ENCODE results near the gene BICC1. TPM values are rescaled to one million over a fixed set of nuclear protein-coding genes. Genes with fewer than 3 reads are reported as not detected.

The BICC1 gene
- total RNA-seq, 1 donor from 2014 or later = 15.2 TPM

- Mint-ChIP-seq H3K4me1 (ENCODE audit: unreplicated experiment) (no peaks in the 10 kb centered on the region), H3K9me3 (no peaks in the 10 kb centered on the region), H3K27me3 (no peaks in the 10 kb centered on the region), H3K27ac (no peak overlapping the region), H3K4me3 (no peak overlapping the region), H3K36me3 (no peaks in the 10 kb centered on the region)
- TF ChIP-seq, protein P1, sequence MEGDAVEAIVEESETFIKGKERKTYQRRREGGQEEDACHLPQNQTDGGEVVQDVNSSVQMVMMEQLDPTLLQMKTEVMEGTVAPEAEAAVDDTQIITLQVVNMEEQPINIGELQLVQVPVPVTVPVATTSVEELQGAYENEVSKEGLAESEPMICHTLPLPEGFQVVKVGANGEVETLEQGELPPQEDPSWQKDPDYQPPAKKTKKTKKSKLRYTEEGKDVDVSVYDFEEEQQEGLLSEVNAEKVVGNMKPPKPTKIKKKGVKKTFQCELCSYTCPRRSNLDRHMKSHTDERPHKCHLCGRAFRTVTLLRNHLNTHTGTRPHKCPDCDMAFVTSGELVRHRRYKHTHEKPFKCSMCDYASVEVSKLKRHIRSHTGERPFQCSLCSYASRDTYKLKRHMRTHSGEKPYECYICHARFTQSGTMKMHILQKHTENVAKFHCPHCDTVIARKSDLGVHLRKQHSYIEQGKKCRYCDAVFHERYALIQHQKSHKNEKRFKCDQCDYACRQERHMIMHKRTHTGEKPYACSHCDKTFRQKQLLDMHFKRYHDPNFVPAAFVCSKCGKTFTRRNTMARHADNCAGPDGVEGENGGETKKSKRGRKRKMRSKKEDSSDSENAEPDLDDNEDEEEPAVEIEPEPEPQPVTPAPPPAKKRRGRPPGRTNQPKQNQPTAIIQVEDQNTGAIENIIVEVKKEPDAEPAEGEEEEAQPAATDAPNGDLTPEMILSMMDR (conservative IDR thresholded peaks at IDR 0.05) = no peak
- DNase-seq (ENCODE audit: extremely low spot score, unreplicated experiment) = no peak
Observed at GRCh38 chr10:58727633-58728032, 215.0 kb downstream of the BICC1 start.

GRCh38 chr10:58731276-58731675, 218.6 kb downstream of the BICC1 start:
- TF ChIP-seq, protein P1 (conservative IDR thresholded peaks at IDR 0.05) = no peak
- H3K27ac Mint-ChIP-seq = no peak overlapping the region
- no peaks in the 10 kb centered on the region for H3K36me3 Mint-ChIP-seq
- H3K9me3 Mint-ChIP-seq = no peaks in the 10 kb centered on the region
- no peak overlapping the region for H3K4me3 Mint-ChIP-seq
- no peak for DNase-seq (ENCODE audit: extremely low spot score, unreplicated experiment)
- H3K27me3 Mint-ChIP-seq = no peaks in the 10 kb centered on the region
- H3K4me1 Mint-ChIP-seq (ENCODE audit: unreplicated experiment) = peaks cover 7% of the 10 kb centered on the region

- H3K4me1 Mint-ChIP-seq (ENCODE audit: unreplicated experiment) = peaks cover 7% of the 10 kb centered on the region
Observed at GRCh38 chr10:58733436-58733835, 220.8 kb downstream of the BICC1 start.

DNA sequence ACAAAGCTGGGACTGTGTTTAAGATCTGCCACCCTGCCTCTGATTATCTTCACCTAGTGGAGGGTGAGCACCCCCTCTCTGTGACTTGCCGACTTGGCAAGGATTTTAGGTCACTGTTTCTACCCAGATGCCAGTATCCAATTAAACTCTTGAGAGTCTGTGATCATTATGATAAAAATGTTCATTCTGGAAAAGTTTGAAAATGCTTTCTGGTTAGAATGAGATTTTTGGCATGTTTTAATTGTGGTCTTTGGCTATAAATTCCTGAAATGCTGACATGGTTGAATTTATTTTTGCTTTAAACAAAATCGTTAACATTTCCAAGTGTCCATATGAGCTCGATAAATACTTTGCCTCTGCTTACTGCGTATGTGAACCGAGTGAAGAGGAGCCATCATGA, 221.4 kb downstream of the BICC1 start:
- no peak overlapping the region for H3K27ac Mint-ChIP-seq
- TF ChIP-seq, protein P1 (conservative IDR thresholded peaks at IDR 0.05) = no peak
- DNase-seq (ENCODE audit: extremely low spot score, unreplicated experiment) = no peak
- H3K27me3 Mint-ChIP-seq = no peaks in the 10 kb centered on the region
- H3K4me1 Mint-ChIP-seq (ENCODE audit: unreplicated experiment) = peaks cover 7% of the 10 kb centered on the region
- no peaks in the 10 kb centered on the region for H3K36me3 Mint-ChIP-seq
- H3K4me3 Mint-ChIP-seq = no peak overlapping the region
- no peaks in the 10 kb centered on the region for H3K9me3 Mint-ChIP-seq

More at GRCh38 chr10:58733436-58733835, 220.8 kb downstream of the BICC1 start:
- H3K27ac Mint-ChIP-seq = no peak overlapping the region
- H3K27me3 Mint-ChIP-seq = no peaks in the 10 kb centered on the region
- H3K36me3 Mint-ChIP-seq = no peaks in the 10 kb centered on the region
- TF ChIP-seq, protein P1 (conservative IDR thresholded peaks at IDR 0.05) = no peak
- no peak for DNase-seq (ENCODE audit: extremely low spot score, unreplicated experiment)
- H3K9me3 Mint-ChIP-seq = no peaks in the 10 kb centered on the region
- H3K4me3 Mint-ChIP-seq = no peak overlapping the region

- Mint-ChIP-seq H3K27me3 (no peaks in the 10 kb centered on the region), H3K4me1 (ENCODE audit: unreplicated experiment) (peaks cover 7% of the 10 kb centered on the region), H3K4me3 (no peak overlapping the region), H3K9me3 (no peaks in the 10 kb centered on the region), H3K36me3 (no peaks in the 10 kb centered on the region), H3K27ac (no peak overlapping the region)
- TF ChIP-seq, protein P1 (conservative IDR thresholded peaks at IDR 0.05) = no peak
- no peak for DNase-seq (ENCODE audit: extremely low spot score, unreplicated experiment)
Observed at GRCh38 chr10:58734664-58735063, 222.0 kb downstream of the BICC1 start.

- Mint-ChIP-seq H3K36me3 (no peaks in the 10 kb centered on the region), H3K4me1 (ENCODE audit: unreplicated experiment) (peaks cover 7% of the 10 kb centered on the region), H3K9me3 (no peaks in the 10 kb centered on the region), H3K27ac (no peak overlapping the region), H3K4me3 (no peak overlapping the region), H3K27me3 (no peaks in the 10 kb centered on the region)
- no peak for DNase-seq (ENCODE audit: extremely low spot score, unreplicated experiment)
- TF ChIP-seq, protein P1 (conservative IDR thresholded peaks at IDR 0.05) = no peak
Observed at GRCh38 chr10:58735087-58735486, 222.4 kb downstream of the BICC1 start.

Data from type B pancreatic cell (in vitro differentiated cells).